HFFc6 (cell line): ENCODE data around the gene ATAD3A. TPM values are rescaled to one million over a fixed set of nuclear protein-coding genes. Genes with fewer than 3 reads are reported as not detected.
"Not testable (repeated sequence)": the region's sequence is repeated elsewhere in the genome, so short reads cannot be mapped to it uniquely, and the experiment has no call there.

Source experiments
- DNase-seq: peaks from one replicate; pipeline ENCODE4 v3.0.0-alpha.2; 2018
- H3K27ac Mint-ChIP-seq: 2 replicates; pipeline ENCODE4 v1.8.0; 2020; ENCODE audit warnings: mild to moderate bottlenecking, mixed read lengths
- H3K27me3 Mint-ChIP-seq: 2 replicates; pipeline ENCODE4 v1.8.0; 2021; ENCODE audit warnings: mild to moderate bottlenecking, moderate library complexity, mixed read lengths; ENCODE audit not compliant: insufficient read depth
- H3K36me3 Mint-ChIP-seq: 2 replicates; pipeline ENCODE4 v1.8.0; 2021; ENCODE audit warnings: low read depth, mixed read lengths
- H3K4me1 Mint-ChIP-seq: 2 replicates; pipeline ENCODE4 v1.8.0; 2020; ENCODE audit warnings: low read depth, mixed read lengths
- H3K4me3 Mint-ChIP-seq: 2 replicates; pipeline ENCODE4 v1.8.0; 2020; ENCODE audit warnings: mild to moderate bottlenecking, moderate library complexity, mixed read lengths
- H3K9me3 Mint-ChIP-seq: 2 replicates; pipeline ENCODE4 v1.8.0; 2020; ENCODE audit warnings: mild to moderate bottlenecking, mixed read lengths
- CTCF ChIP-seq: fragments of 200-600 bp; sonication (generic); IDR thresholded peaks from 2 replicates; pipeline ENCODE4 v1.5.0; 2021; ENCODE audit warnings: antibody characterized with exemption, mild to moderate bottlenecking
- total RNA-seq, 6 experiments: library from RNA; stranded (reverse); fragmentation: NEBNext Ultra II Directional; extraction: Animal tissue kit (Norgen Biotek cat#: 25700); gene quantifications; 2 replicates in 1 of 6; 3 replicates in 5 of 6; pipeline ENCODE4 v1.2.3, GENCODE V29; 2021

Gene ATAD3A
- total RNA-seq, 6 experiments from 2014 or later = 48.7 to 61.5 (median 54.0) TPM

GRCh38 chr1:1517973-1518620, 6.1 kb downstream of the ATAD3A start:
- Mint-ChIP-seq H3K4me3 (no peak overlapping the region), H3K9me3 (no peaks in the 10 kb centered on the region), H3K27me3 (peaks cover 2% of the 10 kb centered on the region; the same call in 1 of the 2 replicates), H3K4me1 (no peaks in the 10 kb centered on the region), H3K27ac (no peak overlapping the region), H3K36me3 (peaks cover 6% of the 10 kb centered on the region)
- no peak for DNase-seq
- TF ChIP-seq CTCF = no peak

- not testable (repeated sequence) for H3K27ac Mint-ChIP-seq, H3K4me1 Mint-ChIP-seq, H3K36me3 Mint-ChIP-seq, H3K27me3 Mint-ChIP-seq, H3K9me3 Mint-ChIP-seq, H3K4me3 Mint-ChIP-seq, DNase-seq
Observed at GRCh38 chr1:1518621-1519007, 6.7 kb downstream of the ATAD3A start.

- H3K27me3 Mint-ChIP-seq, H3K27ac Mint-ChIP-seq, H3K4me1 Mint-ChIP-seq, H3K36me3 Mint-ChIP-seq, DNase-seq, H3K9me3 Mint-ChIP-seq, H3K4me3 Mint-ChIP-seq: not testable (repeated sequence)
Observed at GRCh38 chr1:1519805-1520505, 8.0 kb downstream of the ATAD3A start.

GRCh38 chr1:1521331-1521730, 9.4 kb downstream of the ATAD3A start:
- H3K27me3 Mint-ChIP-seq = peaks cover 2% of the 10 kb centered on the region; the same call in 1 of the 2 replicates
- no peak overlapping the region for H3K27ac Mint-ChIP-seq
- no peak for DNase-seq
- no peaks in the 10 kb centered on the region for H3K4me1 Mint-ChIP-seq
- H3K9me3 Mint-ChIP-seq = no peaks in the 10 kb centered on the region
- TF ChIP-seq CTCF = no peak
- no peak overlapping the region for H3K4me3 Mint-ChIP-seq
- H3K36me3 Mint-ChIP-seq = peaks cover 6% of the 10 kb centered on the region

GRCh38 chr1:1522536-1522935, 10.6 kb downstream of the ATAD3A start:
- not testable (repeated sequence) for H3K27ac Mint-ChIP-seq, H3K4me1 Mint-ChIP-seq, H3K36me3 Mint-ChIP-seq, H3K9me3 Mint-ChIP-seq, DNase-seq, H3K27me3 Mint-ChIP-seq, H3K4me3 Mint-ChIP-seq

- not testable (repeated sequence) for H3K9me3 Mint-ChIP-seq, H3K4me1 Mint-ChIP-seq, DNase-seq, H3K4me3 Mint-ChIP-seq, H3K36me3 Mint-ChIP-seq, H3K27ac Mint-ChIP-seq, H3K27me3 Mint-ChIP-seq
Observed at GRCh38 chr1:1523226-1523625, 11.3 kb downstream of the ATAD3A start.

GRCh38 chr1:1523651-1524050, 11.7 kb downstream of the ATAD3A start:
- H3K27me3 Mint-ChIP-seq, H3K4me1 Mint-ChIP-seq, H3K36me3 Mint-ChIP-seq, H3K4me3 Mint-ChIP-seq, H3K27ac Mint-ChIP-seq, DNase-seq, H3K9me3 Mint-ChIP-seq: not testable (repeated sequence)

GRCh38 chr1:1524750-1525383, 12.9 kb downstream of the ATAD3A start:
- H3K9me3 Mint-ChIP-seq, H3K4me3 Mint-ChIP-seq, H3K36me3 Mint-ChIP-seq, H3K27ac Mint-ChIP-seq, H3K4me1 Mint-ChIP-seq, DNase-seq, H3K27me3 Mint-ChIP-seq: not testable (repeated sequence)

- H3K36me3 Mint-ChIP-seq = peaks cover 14% of the 10 kb centered on the region
- H3K4me3 Mint-ChIP-seq, H3K4me1 Mint-ChIP-seq, DNase-seq, H3K27me3 Mint-ChIP-seq, H3K27ac Mint-ChIP-seq: not testable (repeated sequence)
- H3K9me3 Mint-ChIP-seq = peaks cover 12% of the 10 kb centered on the region
Observed at GRCh38 chr1:1526476-1526875, 14.5 kb downstream of the ATAD3A start.
